Osteoblast (primary cell): ENCODE data around the gene PML. TPM values are rescaled to one million over a fixed set of nuclear protein-coding genes. Genes with fewer than 3 reads are reported as not detected.

Experiments
- DNase-seq: peaks from one replicate; pipeline ENCODE4 v3.0.0; 2011; ENCODE audit warnings: low spot score, mixed read lengths; ENCODE audit not compliant: insufficient read length; ENCODE audit errors: missing footprints
- H2AFZ ChIP-seq: 2 replicates; pipeline ENCODE4 v1.6.0; 2011; ENCODE audit warnings: mild to moderate bottlenecking, low read length
- H3K27ac ChIP-seq: 2 replicates; pipeline ENCODE4 v1.5.1; 2011; ENCODE audit warnings: mild to moderate bottlenecking, low read depth, low read length, moderate library complexity
- H3K27me3 ChIP-seq: 2 replicates; pipeline ENCODE4 v1.6.0; 2012; ENCODE audit warnings: mild to moderate bottlenecking, control low read depth, inconsistent platforms, low read length, moderate library complexity; ENCODE audit not compliant: insufficient read depth
- H3K36me3 ChIP-seq: 2 replicates; pipeline ENCODE4 v1.5.1; 2011; ENCODE audit warnings: mild to moderate bottlenecking, low read length, control low read depth, moderate library complexity; ENCODE audit not compliant: insufficient read depth
- H3K4me1 ChIP-seq: 2 replicates; pipeline ENCODE4 v1.5.1; 2011; ENCODE audit warnings: mild to moderate bottlenecking, low read length, control low read depth, moderate library complexity; ENCODE audit not compliant: insufficient read depth
- H3K4me2 ChIP-seq: 2 replicates; pipeline ENCODE4 v1.6.0; 2011; ENCODE audit warnings: mild to moderate bottlenecking, low read length; ENCODE audit not compliant: insufficient read depth
- H3K4me3 ChIP-seq: fragments of 200-600 bp; sonication (generic); 3 replicates; pipeline ENCODE4 v1.5.1; 2012; ENCODE audit warnings: mild to moderate bottlenecking, low read length, inconsistent platforms; ENCODE audit not compliant: insufficient read depth
- H3K79me2 ChIP-seq: 2 replicates; pipeline ENCODE4 v1.6.0; 2012; ENCODE audit warnings: mild to moderate bottlenecking, low read length, control low read depth, inconsistent platforms; ENCODE audit not compliant: insufficient read depth
- H3K9me3 ChIP-seq: 2 replicates; pipeline ENCODE4 v1.5.1; 2011; ENCODE audit warnings: low read depth, low read length, control low read depth
- H4K20me1 ChIP-seq: 2 replicates; pipeline ENCODE4 v1.6.0; 2012; ENCODE audit warnings: mild to moderate bottlenecking, low read length, control low read depth; ENCODE audit not compliant: insufficient read depth
- total RNA-seq: library from RNA; depleted of rRNA; stranded (reverse); fragments of >200 nt; gene quantifications from 2 replicates; pipeline ENCODE4 v1.2.3, GENCODE V29; 2012
- TF ChIP-seq, protein P1 (sequence below): IDR thresholded peaks from 2 replicates; pipeline ENCODE4 v1.5.1; 2011; ENCODE audit warnings: mild to moderate bottlenecking, low read depth, low read length, moderate library complexity; ENCODE audit errors: extremely low read depth

Gene PML
- total RNA-seq, 1 donor = 46.7 TPM

- TF ChIP-seq, protein P1, sequence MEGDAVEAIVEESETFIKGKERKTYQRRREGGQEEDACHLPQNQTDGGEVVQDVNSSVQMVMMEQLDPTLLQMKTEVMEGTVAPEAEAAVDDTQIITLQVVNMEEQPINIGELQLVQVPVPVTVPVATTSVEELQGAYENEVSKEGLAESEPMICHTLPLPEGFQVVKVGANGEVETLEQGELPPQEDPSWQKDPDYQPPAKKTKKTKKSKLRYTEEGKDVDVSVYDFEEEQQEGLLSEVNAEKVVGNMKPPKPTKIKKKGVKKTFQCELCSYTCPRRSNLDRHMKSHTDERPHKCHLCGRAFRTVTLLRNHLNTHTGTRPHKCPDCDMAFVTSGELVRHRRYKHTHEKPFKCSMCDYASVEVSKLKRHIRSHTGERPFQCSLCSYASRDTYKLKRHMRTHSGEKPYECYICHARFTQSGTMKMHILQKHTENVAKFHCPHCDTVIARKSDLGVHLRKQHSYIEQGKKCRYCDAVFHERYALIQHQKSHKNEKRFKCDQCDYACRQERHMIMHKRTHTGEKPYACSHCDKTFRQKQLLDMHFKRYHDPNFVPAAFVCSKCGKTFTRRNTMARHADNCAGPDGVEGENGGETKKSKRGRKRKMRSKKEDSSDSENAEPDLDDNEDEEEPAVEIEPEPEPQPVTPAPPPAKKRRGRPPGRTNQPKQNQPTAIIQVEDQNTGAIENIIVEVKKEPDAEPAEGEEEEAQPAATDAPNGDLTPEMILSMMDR = no peak
- Histone ChIP-seq H4K20me1 (no peaks in the 10 kb centered on the region), H3K4me3 (peak overlapping the region; percentile 36), H3K79me2 (no peaks in the 10 kb centered on the region), H3K27ac (peak overlapping the region; percentile 98), H3K9me3 (no peaks in the 10 kb centered on the region), H2AFZ (peak overlapping the region; percentile 14), H3K4me2 (peak overlapping the region; percentile 82), H3K4me1 (peaks cover 37% of the 10 kb centered on the region), H3K36me3 (no peaks in the 10 kb centered on the region), H3K27me3 (no peaks in the 10 kb centered on the region)
- DNase-seq = peak; percentile 95
These were observed 11.2 kb upstream of the PML start for GRCh38 chr15:73983211-73983727.

GRCh38 chr15:73983773-73984172 lies 10.7 kb upstream of the PML start:
- TF ChIP-seq, protein P1 = no peak
- H3K4me3 ChIP-seq = no peak overlapping the region
- no peaks in the 10 kb centered on the region for H4K20me1 ChIP-seq
- no peaks in the 10 kb centered on the region for H3K9me3 ChIP-seq
- H3K4me1 ChIP-seq = peaks cover 42% of the 10 kb centered on the region
- H3K79me2 ChIP-seq = no peaks in the 10 kb centered on the region
- H3K27ac ChIP-seq = peak overlapping the region; percentile 98
- no peaks in the 10 kb centered on the region for H3K27me3 ChIP-seq
- H3K36me3 ChIP-seq = no peaks in the 10 kb centered on the region
- no peak for DNase-seq
- no peak overlapping the region for H2AFZ ChIP-seq
- no peak overlapping the region for H3K4me2 ChIP-seq

- Histone ChIP-seq H3K27me3 (no peaks in the 10 kb centered on the region), H3K4me3 (no peak overlapping the region), H3K36me3 (no peaks in the 10 kb centered on the region), H3K79me2 (no peaks in the 10 kb centered on the region), H3K27ac (no peak overlapping the region), H3K4me2 (no peak overlapping the region), H3K4me1 (peaks cover 48% of the 10 kb centered on the region), H4K20me1 (no peaks in the 10 kb centered on the region), H2AFZ (no peak overlapping the region), H3K9me3 (no peaks in the 10 kb centered on the region)
- TF ChIP-seq, protein P1 = no peak
- DNase-seq = no peak
These were observed 10.1 kb upstream of the PML start for GRCh38 chr15:73984208-73984979.

GRCh38 chr15:73985101-73985873 lies 9.2 kb upstream of the PML start:
- no peaks in the 10 kb centered on the region for H3K27me3 ChIP-seq
- no peak for DNase-seq
- peaks cover 57% of the 10 kb centered on the region for H3K4me1 ChIP-seq
- no peaks in the 10 kb centered on the region for H3K9me3 ChIP-seq
- H3K4me3 ChIP-seq = no peak overlapping the region
- no peak overlapping the region for H2AFZ ChIP-seq
- H3K4me2 ChIP-seq = no peak overlapping the region
- no peak overlapping the region for H3K27ac ChIP-seq
- no peaks in the 10 kb centered on the region for H4K20me1 ChIP-seq
- TF ChIP-seq, protein P1 = no peak
- H3K79me2 ChIP-seq = peaks cover 4% of the 10 kb centered on the region
- no peaks in the 10 kb centered on the region for H3K36me3 ChIP-seq
